ENCODE results near the gene GNL2.
A peak's percentile ranks its signal among the peaks of the same experiment; 100 is the strongest.
"Not testable (repeated sequence)": the region's sequence is repeated elsewhere in the genome, so short reads cannot be mapped to it uniquely, and the experiment has no call there.

Gene GNL2

DNA sequence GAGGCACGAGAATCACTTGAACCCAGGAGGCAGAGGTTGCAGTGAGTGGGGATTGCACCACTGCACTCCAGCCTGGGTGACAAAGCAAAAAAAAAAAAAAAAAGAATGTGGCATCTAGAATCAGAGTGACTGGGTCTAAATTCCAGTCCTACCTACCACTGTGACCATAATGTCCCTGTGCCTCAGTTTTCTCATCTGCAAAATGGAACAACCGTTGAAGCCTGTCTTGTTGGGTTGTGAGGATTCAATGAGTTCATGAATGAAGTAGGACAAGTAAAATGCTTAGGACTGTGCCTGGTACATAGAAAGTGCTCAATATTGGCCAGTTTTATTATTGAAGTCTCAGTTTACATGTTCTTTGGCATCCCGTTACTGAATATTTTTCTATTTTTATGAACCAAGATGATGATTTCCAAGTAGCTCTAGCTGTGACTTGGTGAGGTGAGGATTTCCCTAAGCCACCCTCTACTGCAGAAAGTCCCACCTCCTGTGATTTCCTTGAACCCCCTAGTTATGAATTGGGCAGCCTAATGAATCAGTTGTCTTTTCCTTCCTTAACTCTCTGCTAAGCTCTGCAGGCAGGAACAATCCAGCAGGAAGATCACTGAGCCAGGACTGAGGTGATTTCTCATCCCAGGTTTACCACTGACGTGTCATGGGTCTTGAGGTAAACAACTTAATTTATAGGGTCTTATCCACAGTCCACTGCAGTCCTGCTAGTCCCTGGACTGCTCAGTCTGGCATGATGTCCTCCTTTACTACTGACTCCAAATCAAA is 62.2 kb downstream of the GNL2 start:
- no peaks in the 10 kb centered on the region for H3K9me3 Mint-ChIP-seq
- no peaks in the 10 kb centered on the region for H3K27me3 Mint-ChIP-seq
- ATAC-seq (replicated peaks) (no peak), DNase-seq (no peak)
- H3K4me1 Mint-ChIP-seq: no peaks in the 10 kb centered on the region
- H3K27ac Mint-ChIP-seq: no peak overlapping the region
- peaks cover 26 to 36% of the 10 kb centered on the region in 2 donors for H3K36me3 Mint-ChIP-seq
- H3K4me3 Mint-ChIP-seq: no peak overlapping the region

DNA sequence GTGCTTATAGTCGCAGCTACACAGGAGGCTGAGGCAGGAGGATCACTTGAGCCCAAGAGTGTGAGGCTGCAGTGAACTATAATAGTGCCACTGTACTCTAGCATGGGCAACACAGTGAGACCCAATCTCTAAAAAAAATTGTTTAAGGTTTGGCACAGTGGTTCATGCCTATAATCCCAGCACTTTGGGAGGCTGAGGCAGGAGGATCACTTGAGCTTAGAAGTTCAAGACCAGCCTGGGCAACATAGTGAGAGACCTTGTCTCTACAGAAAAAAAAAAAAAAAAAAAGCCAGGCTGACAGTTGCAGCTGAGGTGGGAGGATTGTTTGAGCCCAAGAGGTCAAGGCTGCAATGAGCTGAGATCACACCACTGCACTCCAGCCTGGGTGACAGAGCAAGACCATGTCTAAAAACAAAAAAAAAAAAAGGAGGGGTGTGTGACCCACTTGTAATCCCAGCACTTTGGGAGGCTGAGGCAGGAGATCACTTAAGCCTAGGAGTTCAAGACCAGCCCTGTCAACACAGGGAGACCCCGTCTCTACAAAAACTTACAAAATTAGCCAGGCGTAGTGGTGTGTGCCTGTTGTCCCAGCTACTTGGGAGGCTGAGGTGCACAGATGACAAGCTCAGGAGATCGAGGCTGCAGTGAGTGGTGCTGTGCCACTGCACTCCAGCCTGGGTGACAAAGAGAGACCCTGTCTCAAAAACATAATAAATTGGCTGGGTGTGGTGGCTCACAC is 63.1 kb downstream of the GNL2 start:
- DNase-seq; H3K9me3 Mint-ChIP-seq; ATAC-seq (replicated peaks); H3K4me1 Mint-ChIP-seq; H3K27ac Mint-ChIP-seq; H3K27me3 Mint-ChIP-seq; H3K4me3 Mint-ChIP-seq: not testable (repeated sequence)
- peaks cover 19 to 27% of the 10 kb centered on the region in 2 donors for H3K36me3 Mint-ChIP-seq

DNA sequence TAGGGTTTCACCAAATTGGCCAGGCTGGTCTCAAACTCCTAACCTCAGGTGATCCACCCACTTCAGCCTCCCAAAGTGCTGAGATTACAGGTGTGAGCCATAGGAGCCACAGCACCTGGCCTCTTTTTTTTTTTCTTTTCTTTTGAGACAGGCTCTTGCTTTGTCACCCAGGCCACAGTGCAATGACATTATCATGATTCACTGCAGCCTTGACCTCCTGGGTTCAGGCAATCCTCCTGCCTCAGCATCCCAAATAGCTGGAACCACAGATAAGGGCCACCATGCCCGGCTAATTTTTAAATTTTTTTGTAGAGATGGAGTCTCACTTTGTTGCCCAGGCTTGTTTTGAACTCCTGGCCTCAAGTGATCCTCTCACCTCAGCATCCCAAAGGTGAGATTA is 65.8 kb downstream of the GNL2 start:
- H3K9me3 Mint-ChIP-seq, H3K4me3 Mint-ChIP-seq, DNase-seq: not testable (repeated sequence)

DNA sequence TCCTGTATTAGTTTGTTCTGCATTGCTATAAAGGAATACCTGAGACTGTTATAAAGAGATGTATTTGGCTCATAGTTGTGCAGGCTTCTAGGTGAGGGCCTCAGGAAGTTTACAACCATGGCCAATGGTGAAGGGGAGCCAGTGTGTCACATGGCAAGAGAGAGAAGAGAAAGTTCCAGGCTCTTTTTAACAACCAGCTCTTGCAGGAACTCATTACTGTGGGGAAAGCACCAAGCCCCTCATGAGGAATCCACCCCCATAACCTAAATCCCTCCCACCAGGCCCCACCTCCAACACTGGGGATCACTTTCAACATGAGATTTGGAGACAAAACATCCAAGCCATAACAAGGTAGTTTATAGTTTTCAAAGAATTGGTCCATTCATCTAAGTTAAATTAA is 76.1 kb downstream of the GNL2 start:
- Mint-ChIP-seq H3K4me3 (peak overlapping the region in 1 of 2 donors; percentile 39), H3K9me3 (no peaks in the 10 kb centered on the region), H3K27ac (no peak overlapping the region), H3K4me1 (peaks cover 15 to 19% of the 10 kb centered on the region in 2 donors), H3K36me3 (no peaks in the 10 kb centered on the region), H3K27me3 (no peaks in the 10 kb centered on the region)
- DNase-seq (no peak), ATAC-seq (replicated peaks) (peak; percentile 11 to 13)

More for the DNA sequence above, 65.8 kb downstream of the GNL2 start:
- not testable (repeated sequence) for ATAC-seq (replicated peaks); H3K4me1 Mint-ChIP-seq; H3K27me3 Mint-ChIP-seq; H3K27ac Mint-ChIP-seq
- peaks cover 8 to 16% of the 10 kb centered on the region in 2 donors for H3K36me3 Mint-ChIP-seq

DNA sequence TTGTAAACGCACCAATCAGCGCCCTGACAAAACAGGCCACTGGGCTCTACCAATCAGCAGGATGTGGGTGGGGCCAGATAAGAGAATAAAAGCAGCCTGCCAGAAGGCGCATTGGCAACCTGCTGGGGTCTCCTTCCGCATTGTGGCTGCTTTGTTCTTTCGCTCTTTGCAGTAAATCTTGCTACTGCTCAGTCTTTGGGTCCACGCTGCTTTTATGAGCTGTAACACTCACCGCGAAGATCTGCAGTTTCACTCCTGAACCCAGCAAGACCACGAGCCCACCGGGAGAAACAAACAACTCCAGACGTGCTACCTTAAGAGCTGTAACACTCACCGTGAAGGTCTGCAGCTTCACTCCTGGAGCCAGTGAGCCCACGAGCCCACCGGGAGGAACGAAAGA is 76.8 kb downstream of the GNL2 start:
- H3K9me3 Mint-ChIP-seq; H3K4me3 Mint-ChIP-seq; H3K27ac Mint-ChIP-seq; ATAC-seq (replicated peaks); DNase-seq; H3K36me3 Mint-ChIP-seq; H3K27me3 Mint-ChIP-seq: not testable (repeated sequence)
- H3K4me1 Mint-ChIP-seq: peaks cover 17 to 21% of the 10 kb centered on the region in 2 donors

DNA sequence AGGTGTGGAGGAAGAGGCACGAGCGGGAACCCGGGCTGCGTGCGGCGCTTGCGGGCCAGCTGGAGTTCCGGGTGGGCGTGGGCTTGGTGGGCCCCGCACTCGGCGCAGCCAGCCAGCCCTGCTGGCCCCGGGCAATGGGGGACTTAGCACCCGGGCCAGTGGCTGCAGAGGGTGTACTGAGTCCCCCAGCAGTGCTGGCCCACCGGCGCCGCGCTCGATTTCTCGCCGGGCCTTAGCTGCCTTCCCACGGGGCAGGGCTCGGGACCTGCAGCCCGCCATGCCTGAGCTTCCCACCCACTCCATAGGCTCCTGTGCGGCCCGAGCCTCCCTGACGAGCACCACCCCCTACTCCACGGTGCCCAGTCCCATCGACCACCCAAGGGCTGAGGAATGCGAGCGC is 77.5 kb downstream of the GNL2 start:
- DNase-seq; H3K27me3 Mint-ChIP-seq; H3K4me3 Mint-ChIP-seq; H3K27ac Mint-ChIP-seq; ATAC-seq (replicated peaks); H3K9me3 Mint-ChIP-seq; H3K36me3 Mint-ChIP-seq: not testable (repeated sequence)
- H3K4me1 Mint-ChIP-seq: peaks cover 22 to 28% of the 10 kb centered on the region in 2 donors

GRCh38 chr1:37517569-37517968 is 78.2 kb downstream of the GNL2 start:
- DNase-seq (no peak), ATAC-seq (replicated peaks) (no peak)
- Mint-ChIP-seq H3K9me3 (no peaks in the 10 kb centered on the region), H3K4me3 (no peak overlapping the region), H3K27ac (no peak overlapping the region), H3K36me3 (peaks cover 5 to 10% of the 10 kb centered on the region in 2 donors), H3K27me3 (no peaks in the 10 kb centered on the region), H3K4me1 (peaks cover 24 to 34% of the 10 kb centered on the region in 2 donors)

Data from stimulated activated naive B cell treated with anti-CD40 and anti-IgM and Interleukin-4, amounts not matched to agents 10 μg/mL and 1 μg/mL and 100 μg/mL, for 72 hours (primary cell).